SK-N-SH treated with all-trans-retinoic acid at 6 μM for 48 hours (cell line): ENCODE results near the gene NUMA1.

Experiments
- ATAC-seq: fragments of 200-7000 bp; cut with Tn5 transposase; 3 replicates; pipeline ENCODE4 v1.9.1; 2020; ENCODE audit warnings: mild to moderate bottlenecking, moderate library complexity
- ARNTL ChIP-seq: fragments of 450-650 bp; formaldehyde crosslinking; IDR thresholded peaks from 2 replicates; pipeline ENCODE4 v1.5.0; 2020; ENCODE audit warnings: low read depth, mild to moderate bottlenecking, moderate library complexity, borderline replicate concordance
- CREB5 ChIP-seq: fragments of 250-450 bp; sonication (Bioruptor Pico); IDR thresholded peaks from 2 replicates; pipeline ENCODE4 v1.5.1; 2020; ENCODE audit warnings: low read depth, mild to moderate bottlenecking, moderate library complexity
- CSDC2 ChIP-seq: fragments of 250-450 bp; sonication (Bioruptor Pico); IDR thresholded peaks from 2 replicates; pipeline ENCODE4 v1.5.0; 2020; ENCODE audit warnings: mild to moderate bottlenecking, moderate library complexity
- CSRNP3 ChIP-seq: fragments of 250-450 bp; sonication (Bioruptor Pico); IDR thresholded peaks from 2 replicates; pipeline ENCODE4 v1.5.1; 2021; ENCODE audit warnings: mild to moderate bottlenecking, moderate library complexity
- ESRRG ChIP-seq: fragments of 250-450 bp; sonication (Bioruptor Pico); IDR thresholded peaks from 2 replicates; pipeline ENCODE4 v1.6.1; 2021; ENCODE audit warnings: mild to moderate bottlenecking
- GLIS3 ChIP-seq: fragments of 250-450 bp; sonication (Bioruptor Pico); IDR thresholded peaks from 2 replicates; pipeline ENCODE4 v1.5.0; 2020; ENCODE audit warnings: mild to moderate bottlenecking, moderate library complexity
- ISL1 ChIP-seq: fragments of 250-450 bp; sonication (Bioruptor Pico); IDR thresholded peaks from 2 replicates; pipeline ENCODE4 v2.1.2; 2022; ENCODE audit warnings: mild to moderate bottlenecking, moderate library complexity
- OSR1 ChIP-seq: fragments of 250-450 bp; sonication (Bioruptor Pico); IDR thresholded peaks from 2 replicates; pipeline ENCODE4 v1.8.0; 2022; ENCODE audit warnings: moderate library complexity, mild to moderate bottlenecking, inconsistent platforms
- PATZ1 ChIP-seq: fragments of 250-450 bp; sonication (Bioruptor Pico); IDR thresholded peaks from 2 replicates; pipeline ENCODE4 v1.8.0; 2020; ENCODE audit warnings: mild to moderate bottlenecking, moderate library complexity, borderline replicate concordance
- POU6F1 ChIP-seq: fragments of 250-450 bp; sonication (Bioruptor Pico); IDR thresholded peaks from 2 replicates; pipeline ENCODE4 v1.8.0; 2021; ENCODE audit warnings: low read depth, mild to moderate bottlenecking, moderate library complexity, borderline replicate concordance
- PPARA ChIP-seq: fragments of 250-450 bp; sonication (Bioruptor Pico); IDR thresholded peaks from 2 replicates; pipeline ENCODE4 v1.5.0; 2020; ENCODE audit warnings: mild to moderate bottlenecking, borderline replicate concordance
- RARB ChIP-seq: fragments of 250-450 bp; sonication (Bioruptor Pico); IDR thresholded peaks from 2 replicates; pipeline ENCODE4 v1.8.0; 2021; ENCODE audit warnings: mild to moderate bottlenecking, moderate library complexity
- SNAI2 ChIP-seq: fragments of 250-450 bp; sonication (Bioruptor Pico); IDR thresholded peaks from 2 replicates; pipeline ENCODE4 v1.5.0; 2020; ENCODE audit warnings: mild to moderate bottlenecking, moderate library complexity
- TOX ChIP-seq: fragments of 250-450 bp; sonication (Bioruptor Pico); IDR thresholded peaks from 2 replicates; pipeline ENCODE4 v1.8.0; 2021; ENCODE audit warnings: mild to moderate bottlenecking, moderate library complexity, borderline replicate concordance
- TSHZ2 ChIP-seq: fragments of 250-450 bp; sonication (Bioruptor Pico); IDR thresholded peaks from 2 replicates; pipeline ENCODE4 v1.5.0; 2020; ENCODE audit warnings: mild to moderate bottlenecking, moderate library complexity
- ZC3H10 ChIP-seq: fragments of 250-450 bp; sonication (Bioruptor Pico); IDR thresholded peaks from 2 replicates; pipeline ENCODE4 v1.5.1; 2021; ENCODE audit warnings: mild to moderate bottlenecking, moderate library complexity
- ZFP30 ChIP-seq: fragments of 450-650 bp; formaldehyde crosslinking; IDR thresholded peaks from 2 replicates; pipeline ENCODE4 v1.5.0; 2022; ENCODE audit warnings: mild to moderate bottlenecking, moderate library complexity
- ZNF565 ChIP-seq: fragments of 450-650 bp; formaldehyde crosslinking; conservative IDR thresholded peaks from 2 replicates; pipeline ENCODE4 v1.5.0; 2020; ENCODE audit warnings: low read depth, mild to moderate bottlenecking, moderate library complexity
- ZNF70 ChIP-seq: fragments of 450-650 bp; formaldehyde crosslinking; IDR thresholded peaks from 2 replicates; pipeline ENCODE4 v1.5.0; 2020; ENCODE audit warnings: mild to moderate bottlenecking, moderate library complexity
- ZNF8 ChIP-seq: fragments of 450-650 bp; formaldehyde crosslinking; IDR thresholded peaks from 2 replicates; pipeline ENCODE4 v1.5.0; 2020; ENCODE audit warnings: mild to moderate bottlenecking, moderate library complexity

Gene NUMA1

GRCh38 chr11:72004515-72005346 lies 75.6 kb downstream of the NUMA1 start:
- no peak for ATAC-seq
- no peak for TF ChIP-seq ZNF565 (CRISPR knock-in tag)

GRCh38 chr11:72003776-72004171 lies 76.6 kb downstream of the NUMA1 start:
- ATAC-seq: no peak
- no peak for TF ChIP-seq ESRRG (CRISPR knock-in tag)
- TF ChIP-seq PPARA (CRISPR knock-in tag): no peak
- TF ChIP-seq CSDC2: no peak
- TF ChIP-seq ZNF8 (CRISPR knock-in tag): no peak
- no peak for TF ChIP-seq ISL1 (CRISPR knock-in tag)
- no peak for TF ChIP-seq TSHZ2 (CRISPR knock-in tag)
- TF ChIP-seq GLIS3 (CRISPR knock-in tag): no peak
- TF ChIP-seq ARNTL (CRISPR knock-in tag): no peak
- TF ChIP-seq RARB (CRISPR knock-in tag): no peak
- no peak for TF ChIP-seq ZFP30 (CRISPR knock-in tag)
- no peak for TF ChIP-seq CREB5 (CRISPR knock-in tag)
- TF ChIP-seq PATZ1 (CRISPR knock-in tag): no peak
- no peak for TF ChIP-seq ZNF70 (CRISPR knock-in tag)
- TF ChIP-seq OSR1: no peak
- TF ChIP-seq ZC3H10 (CRISPR knock-in tag): no peak
- no peak for TF ChIP-seq CSRNP3
- no peak for TF ChIP-seq SNAI2
- no peak for TF ChIP-seq TOX
- TF ChIP-seq ZNF565 (CRISPR knock-in tag): no peak

- no peak for TF ChIP-seq POU6F1
- ATAC-seq: no peak; the same call in 2 of the 3 replicates
These were observed 77.2 kb downstream of the NUMA1 start for GRCh38 chr11:72002841-72003775.
